Osteoblast (primary cell): Measurements from ENCODE around the gene UBE2D2. TPM values are rescaled to one million over a fixed set of nuclear protein-coding genes. Genes with fewer than 3 reads are reported as not detected.
"Not testable (repeated sequence)": the region's sequence is repeated elsewhere in the genome, so short reads cannot be mapped to it uniquely, and the experiment has no call there.

Experiments
- DNase-seq: peaks from one replicate; pipeline ENCODE4 v3.0.0; 2011; ENCODE audit warnings: low spot score, mixed read lengths; ENCODE audit not compliant: insufficient read length; ENCODE audit errors: missing footprints
- H2AFZ ChIP-seq: 2 replicates; pipeline ENCODE4 v1.6.0; 2011; ENCODE audit warnings: mild to moderate bottlenecking, low read length
- H3K27ac ChIP-seq: 2 replicates; pipeline ENCODE4 v1.5.1; 2011; ENCODE audit warnings: mild to moderate bottlenecking, low read depth, low read length, moderate library complexity
- H3K27me3 ChIP-seq: 2 replicates; pipeline ENCODE4 v1.6.0; 2012; ENCODE audit warnings: mild to moderate bottlenecking, control low read depth, inconsistent platforms, low read length, moderate library complexity; ENCODE audit not compliant: insufficient read depth
- H3K36me3 ChIP-seq: 2 replicates; pipeline ENCODE4 v1.5.1; 2011; ENCODE audit warnings: mild to moderate bottlenecking, low read length, control low read depth, moderate library complexity; ENCODE audit not compliant: insufficient read depth
- H3K4me1 ChIP-seq: 2 replicates; pipeline ENCODE4 v1.5.1; 2011; ENCODE audit warnings: mild to moderate bottlenecking, low read length, control low read depth, moderate library complexity; ENCODE audit not compliant: insufficient read depth
- H3K4me2 ChIP-seq: 2 replicates; pipeline ENCODE4 v1.6.0; 2011; ENCODE audit warnings: mild to moderate bottlenecking, low read length; ENCODE audit not compliant: insufficient read depth
- H3K4me3 ChIP-seq: fragments of 200-600 bp; sonication (generic); 3 replicates; pipeline ENCODE4 v1.5.1; 2012; ENCODE audit warnings: mild to moderate bottlenecking, low read length, inconsistent platforms; ENCODE audit not compliant: insufficient read depth
- H3K79me2 ChIP-seq: 2 replicates; pipeline ENCODE4 v1.6.0; 2012; ENCODE audit warnings: mild to moderate bottlenecking, low read length, control low read depth, inconsistent platforms; ENCODE audit not compliant: insufficient read depth
- H3K9me3 ChIP-seq: 2 replicates; pipeline ENCODE4 v1.5.1; 2011; ENCODE audit warnings: low read depth, low read length, control low read depth
- H4K20me1 ChIP-seq: 2 replicates; pipeline ENCODE4 v1.6.0; 2012; ENCODE audit warnings: mild to moderate bottlenecking, low read length, control low read depth; ENCODE audit not compliant: insufficient read depth
- CTCF ChIP-seq: IDR thresholded peaks from 2 replicates; pipeline ENCODE4 v1.5.1; 2011; ENCODE audit warnings: mild to moderate bottlenecking, low read depth, low read length, moderate library complexity; ENCODE audit errors: extremely low read depth
- total RNA-seq: library from RNA; depleted of rRNA; stranded (reverse); fragments of >200 nt; gene quantifications from 2 replicates; pipeline ENCODE4 v1.2.3, GENCODE V29; 2012

The UBE2D2 gene
- total RNA-seq, 1 donor, result 52.8 TPM

- Histone ChIP-seq H3K79me2 (peaks cover 77% of the 10 kb centered on the region), H3K36me3 (peaks cover 28% of the 10 kb centered on the region), H3K27ac (peak overlapping the region; percentile 28), H3K9me3 (no peaks in the 10 kb centered on the region), H3K4me3 (no peak overlapping the region), H3K4me1 (peaks cover 7% of the 10 kb centered on the region), H2AFZ (no peak overlapping the region), H3K27me3 (no peaks in the 10 kb centered on the region), H4K20me1 (peaks cover 16% of the 10 kb centered on the region), H3K4me2 (no peak overlapping the region)
- no peak for TF ChIP-seq CTCF
- DNase-seq, result no peak
Observed at GRCh38 chr5:139601429-139601828, 40.3 kb downstream of the UBE2D2 start.

GRCh38 chr5:139601948-139602347 is 40.8 kb downstream of the UBE2D2 start:
- not testable (repeated sequence) for H3K4me1 ChIP-seq, H3K4me3 ChIP-seq, H3K27me3 ChIP-seq, H3K4me2 ChIP-seq, H3K9me3 ChIP-seq, H2AFZ ChIP-seq, DNase-seq, H3K27ac ChIP-seq
- H3K36me3 ChIP-seq, result peaks cover 29% of the 10 kb centered on the region
- peaks cover 79% of the 10 kb centered on the region for H3K79me2 ChIP-seq
- peaks cover 16% of the 10 kb centered on the region for H4K20me1 ChIP-seq

GRCh38 chr5:139605887-139606286 is 44.7 kb downstream of the UBE2D2 start:
- Histone ChIP-seq H3K9me3 (no peaks in the 10 kb centered on the region), H3K4me1 (no peaks in the 10 kb centered on the region), H3K4me2 (no peak overlapping the region), H4K20me1 (peaks cover 6% of the 10 kb centered on the region), H3K79me2 (peaks cover 69% of the 10 kb centered on the region), H3K4me3 (no peak overlapping the region), H3K27me3 (no peaks in the 10 kb centered on the region), H3K36me3 (peaks cover 49% of the 10 kb centered on the region), H2AFZ (no peak overlapping the region), H3K27ac (no peak overlapping the region)
- TF ChIP-seq CTCF, result no peak
- no peak for DNase-seq

GRCh38 chr5:139611703-139612584 is 50.8 kb downstream of the UBE2D2 start:
- H3K4me3 ChIP-seq, result no peak overlapping the region
- peak overlapping the region; percentile 15 for H3K27ac ChIP-seq
- H2AFZ ChIP-seq, result no peak overlapping the region
- peaks cover 28% of the 10 kb centered on the region for H3K36me3 ChIP-seq
- H3K9me3 ChIP-seq, result no peaks in the 10 kb centered on the region
- no peak overlapping the region for H3K4me2 ChIP-seq
- TF ChIP-seq CTCF, result no peak
- peaks cover 54% of the 10 kb centered on the region for H3K79me2 ChIP-seq
- no peaks in the 10 kb centered on the region for H3K4me1 ChIP-seq
- DNase-seq, result no peak
- peaks cover 4% of the 10 kb centered on the region for H4K20me1 ChIP-seq
- no peaks in the 10 kb centered on the region for H3K27me3 ChIP-seq
